ENCODE results near the gene NKAIN2.

The NKAIN2 gene

DNA sequence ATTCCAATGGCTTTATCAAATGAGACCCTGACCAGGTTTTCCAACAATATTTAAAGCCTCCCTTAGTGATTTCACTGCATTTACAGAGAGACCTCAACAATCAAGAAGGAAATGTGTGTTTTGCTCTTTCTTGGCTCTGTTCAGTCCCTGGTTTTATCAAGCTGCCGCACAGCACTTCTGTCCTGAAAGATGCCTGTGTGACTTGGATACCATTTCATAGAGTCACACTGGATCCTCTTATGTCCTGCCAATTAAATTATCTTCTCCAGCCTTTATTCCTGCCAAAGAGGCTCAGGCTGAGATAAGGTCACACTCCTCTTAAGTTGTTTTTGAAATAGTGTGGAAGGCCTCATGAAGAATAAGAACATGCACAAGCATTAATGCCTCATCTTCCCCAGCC is 961.6 kb downstream of the NKAIN2 start:
- TF ChIP-seq ZNF274 (IDR thresholded peaks at IDR 0.05; ENCODE audit: low read depth, low read length) = no peak
- H3K4me3 ChIP-seq (ENCODE audit: low read length) = no peak overlapping the region

GRCh38 chr6:124768224-124768623 is 964.6 kb downstream of the NKAIN2 start:
- TF ChIP-seq ZNF274 (IDR thresholded peaks at IDR 0.05; ENCODE audit: low read depth, low read length) = no peak
- no peak overlapping the region for H3K4me3 ChIP-seq (ENCODE audit: low read length)

- no peak overlapping the region for H3K4me3 ChIP-seq (ENCODE audit: low read length)
- no peak for TF ChIP-seq ZNF274 (IDR thresholded peaks at IDR 0.05; ENCODE audit: low read depth, low read length)
Observed at GRCh38 chr6:124769811-124770544, 966.3 kb downstream of the NKAIN2 start.

GRCh38 chr6:124770784-124771183 is 967.1 kb downstream of the NKAIN2 start:
- no peak overlapping the region for H3K4me3 ChIP-seq (ENCODE audit: low read length)
- TF ChIP-seq ZNF274 (IDR thresholded peaks at IDR 0.05; ENCODE audit: low read depth, low read length) = no peak

DNA sequence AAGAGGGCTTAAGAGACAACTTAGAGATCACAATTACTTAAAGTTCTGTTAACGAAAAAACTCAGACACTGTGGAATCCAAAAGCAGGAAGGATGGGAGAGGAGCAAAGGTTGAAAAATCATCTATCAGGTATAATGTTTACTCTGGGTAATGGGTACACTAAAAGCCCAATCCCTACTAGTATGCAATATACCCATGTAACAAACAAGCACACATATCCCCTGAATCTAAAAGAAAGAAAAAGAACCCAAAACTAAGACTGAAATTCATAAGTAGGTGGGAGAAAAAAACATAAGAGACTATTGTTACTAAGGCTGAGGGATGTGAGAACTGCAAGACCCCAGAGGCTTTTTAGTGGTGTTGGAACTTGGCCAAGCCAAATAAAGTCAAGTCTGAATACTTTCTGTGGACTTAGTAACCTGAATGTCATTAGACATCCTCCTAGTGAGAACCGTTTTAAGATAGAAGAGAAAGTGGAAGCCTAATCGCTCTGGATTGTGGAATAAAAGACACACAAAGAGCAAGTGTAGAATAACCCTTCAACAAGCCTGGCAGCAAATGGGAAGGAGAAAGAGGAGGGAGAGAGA is 969.2 kb downstream of the NKAIN2 start:
- H3K4me3 ChIP-seq (ENCODE audit: low read length) = no peak overlapping the region

GRCh38 chr6:124775121-124775520 is 971.5 kb downstream of the NKAIN2 start:
- H3K4me3 ChIP-seq (ENCODE audit: low read length) = no peak overlapping the region
- TF ChIP-seq ZNF274 (IDR thresholded peaks at IDR 0.05; ENCODE audit: low read depth, low read length) = no peak

More for the DNA sequence above, 969.2 kb downstream of the NKAIN2 start:
- TF ChIP-seq ZNF274 (IDR thresholded peaks at IDR 0.05; ENCODE audit: low read depth, low read length) = no peak

- H3K4me3 ChIP-seq (ENCODE audit: low read length) = no peak overlapping the region
- TF ChIP-seq ZNF274 (IDR thresholded peaks at IDR 0.05; ENCODE audit: low read depth, low read length) = no peak
Observed at GRCh38 chr6:124777863-124778262, 974.2 kb downstream of the NKAIN2 start.

GRCh38 chr6:124780623-124781022 is 977.0 kb downstream of the NKAIN2 start:
- no peak overlapping the region for H3K4me3 ChIP-seq (ENCODE audit: low read length)
- TF ChIP-seq ZNF274 (IDR thresholded peaks at IDR 0.05; ENCODE audit: low read depth, low read length) = no peak

DNA sequence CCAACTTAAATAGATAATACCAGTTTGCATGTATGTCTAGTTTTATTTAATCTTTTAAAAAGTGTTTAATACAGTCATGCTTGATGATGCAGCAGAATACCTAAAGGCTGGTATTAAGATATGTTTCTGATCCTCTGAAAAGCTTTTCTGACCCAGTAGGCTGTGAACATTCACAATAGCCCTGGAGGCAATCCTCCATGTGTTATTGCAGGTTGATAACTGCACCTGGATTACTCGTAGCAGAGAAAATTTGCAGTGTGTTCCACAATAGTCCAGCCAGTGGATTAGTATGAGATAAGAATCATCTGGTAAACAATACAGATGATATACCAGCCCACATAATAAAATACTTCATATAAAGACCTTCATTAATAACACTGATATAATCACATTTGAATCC is 979.7 kb downstream of the NKAIN2 start:
- no peak overlapping the region for H3K4me3 ChIP-seq (ENCODE audit: low read length)

DNA sequence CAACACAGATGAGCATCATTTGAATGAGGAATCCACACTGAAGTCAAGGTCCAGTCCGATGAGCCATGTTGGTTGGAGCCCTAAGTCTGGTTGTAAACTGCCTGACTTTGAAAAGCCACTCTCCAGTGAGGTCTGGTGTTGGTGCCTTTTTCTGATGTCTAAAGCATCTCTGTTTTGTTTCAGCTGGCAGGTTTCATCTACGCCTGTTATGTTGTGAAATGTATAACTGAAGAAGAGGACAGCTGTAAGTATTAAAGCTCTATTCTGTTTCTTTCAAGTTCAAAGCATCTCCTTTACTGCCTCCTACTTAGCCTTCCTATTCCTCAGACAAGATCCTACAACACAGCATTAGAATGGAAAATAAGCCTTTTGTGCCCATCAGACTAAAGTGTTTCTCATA is 987.5 kb downstream of the NKAIN2 start:
- H3K4me3 ChIP-seq (ENCODE audit: low read length) = no peak overlapping the region
- TF ChIP-seq ZNF274 (IDR thresholded peaks at IDR 0.05; ENCODE audit: low read depth, low read length) = no peak

More for the DNA sequence above, 979.7 kb downstream of the NKAIN2 start:
- no peak for TF ChIP-seq ZNF274 (IDR thresholded peaks at IDR 0.05; ENCODE audit: low read depth, low read length)

DNA sequence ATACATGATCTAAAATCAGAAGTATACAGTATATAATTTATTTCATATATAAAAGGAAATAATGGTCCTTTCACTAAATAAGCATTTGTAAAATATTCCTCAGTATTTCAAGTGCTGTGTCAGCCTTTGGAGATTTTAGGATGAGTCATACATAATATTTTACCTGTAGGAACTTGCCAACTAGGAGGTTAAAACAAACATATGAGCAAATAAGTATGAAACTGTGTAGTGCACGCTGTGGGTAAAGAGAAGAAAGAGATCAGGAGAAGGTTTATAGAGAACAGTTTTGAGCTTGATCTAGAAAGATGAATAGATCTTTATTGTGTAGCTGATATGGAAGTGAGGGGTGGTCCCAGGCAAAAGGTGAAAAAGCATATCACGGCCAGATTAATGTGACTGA is 988.7 kb downstream of the NKAIN2 start:
- TF ChIP-seq ZNF274 (IDR thresholded peaks at IDR 0.05; ENCODE audit: low read depth, low read length) = no peak
- H3K4me3 ChIP-seq (ENCODE audit: low read length) = no peak overlapping the region

DNA sequence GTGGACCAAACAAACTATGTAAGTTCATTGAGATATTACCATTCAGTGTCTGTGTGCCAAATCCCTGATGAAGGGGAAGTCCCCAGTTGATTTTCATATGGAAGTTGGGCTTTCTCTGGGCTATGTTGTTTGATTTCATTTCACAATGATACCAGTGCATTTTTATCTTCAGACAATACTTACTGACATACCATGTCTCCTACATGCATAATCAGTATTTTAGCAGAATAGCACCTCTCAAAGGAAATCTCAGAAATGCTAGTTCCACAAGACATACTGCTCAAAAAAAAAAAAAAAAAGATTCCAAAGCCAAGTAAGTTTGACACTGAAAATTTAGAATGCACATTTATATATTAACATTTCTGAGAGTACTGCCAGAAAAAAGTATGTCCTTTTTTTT is 989.7 kb downstream of the NKAIN2 start:
- no peak for TF ChIP-seq ZNF274 (IDR thresholded peaks at IDR 0.05; ENCODE audit: low read depth, low read length)
- no peak overlapping the region for H3K4me3 ChIP-seq (ENCODE audit: low read length)

- no peak for TF ChIP-seq ZNF274 (IDR thresholded peaks at IDR 0.05; ENCODE audit: low read depth, low read length)
- no peak overlapping the region for H3K4me3 ChIP-seq (ENCODE audit: low read length)
Observed at GRCh38 chr6:124795643-124796463, 992.2 kb downstream of the NKAIN2 start.

- TF ChIP-seq ZNF274 (IDR thresholded peaks at IDR 0.05; ENCODE audit: low read depth, low read length) = no peak
- H3K4me3 ChIP-seq (ENCODE audit: low read length) = no peak overlapping the region
Observed at GRCh38 chr6:124796464-124796970, 992.9 kb downstream of the NKAIN2 start.

Data from GM08714 (cell line).